Prostate gland (tissue), 2 donors: ENCODE data around the gene ABTB2. TPM values are rescaled to one million over a fixed set of nuclear protein-coding genes. Genes with fewer than 3 reads are reported as not detected.

ENCODE experiments used
- DNase-seq: peaks from one replicate; pipeline ENCODE4 v3.0.0-alpha.2; 2019; ENCODE audit warnings: low spot score
- H3K27ac ChIP-seq, 2 donors: fragments of 200-600 bp; sonication (generic); 2 replicates each; pipeline ENCODE4 v1.5.1; 2017 to 2019
- H3K27me3 ChIP-seq: fragments of 200-600 bp; sonication (generic); replicated peaks from 2 replicates; pipeline ENCODE4 v1.5.1; 2019; ENCODE audit not compliant: insufficient read depth
- H3K36me3 ChIP-seq, 2 donors: fragments of 200-600 bp; sonication (generic); 1 replicate in 1 of 2; 2 replicates in 1 of 2; pipeline versions ENCODE4 v1.5.1 to v1.8.1; 2017 to 2019
- H3K4me1 ChIP-seq: fragments of 200-600 bp; sonication (generic); replicated peaks from 2 replicates; pipeline ENCODE4 v1.5.1; 2019
- H3K4me3 ChIP-seq, 2 donors: fragments of 200-600 bp; sonication (generic); 2 replicates each; pipeline ENCODE4 v1.5.1; 2017 to 2019
- H3K9me3 ChIP-seq: fragments of 200-600 bp; sonication (generic); 2 replicates; pipeline ENCODE4 v1.5.1; 2017
- POLR2A ChIP-seq: fragments of 450-650 bp; IDR thresholded peaks from one replicate; pipeline ENCODE4 v1.6.1; 2016; ENCODE audit warnings: antibody characterized with exemption, mild to moderate bottlenecking
- POLR2AphosphoS5 ChIP-seq: sonication (generic); formaldehyde crosslinking; IDR thresholded peaks from one replicate; pipeline ENCODE4 v1.6.1; 2017; ENCODE audit warnings: antibody characterized with exemption
- WGBS: methylation state at CpG from one replicate; pipeline ENCODE4 v1.1.5; 2018; 5-methylcytosine and 5-hydroxymethylcytosine counted together
- intact Hi-C: fragments of 100-400 bp; cut with DNase I; formaldehyde crosslinking; loops from one replicate; pipeline ENCODE4 v1.14.2; 2022
- total RNA-seq, 2 donors: library from RNA; depleted of rRNA; stranded (reverse); fragments of >200 nt; gene quantifications; one replicate each; pipeline ENCODE4 v1.1.0, GENCODE V29; 2016
- TF ChIP-seq, protein P1 (sequence below), 4 experiments: fragments of 200-600 bp in 2 of 4; fragments of 450-650 bp in 2 of 4; sonication (generic) in 2 of 4; IDR thresholded peaks; 1 replicate in 3 of 4; 2 replicates in 1 of 4; pipeline ENCODE4 v1.5.1; 2016 to 2019; ENCODE audit warnings: antibody characterized with exemption in 4 of 4, mild to moderate bottlenecking in 2 of 4, moderate library complexity in 2 of 4

Gene ABTB2
- total RNA-seq, 2 donors from 2014 or later, result 3.0 to 13.7 TPM

- no peak for DNase-seq
- intact Hi-C loops, result no loop called here
- 40% methylated on average over 4 of the region's 4 CpGs for WGBS
- H3K9me3 ChIP-seq, result no peaks in the 10 kb centered on the region
- H3K36me3 ChIP-seq, result no peaks in the 10 kb centered on the region
- no peak for TF ChIP-seq POLR2A
- TF ChIP-seq POLR2AphosphoS5, result no peak
- TF ChIP-seq, protein P1, sequence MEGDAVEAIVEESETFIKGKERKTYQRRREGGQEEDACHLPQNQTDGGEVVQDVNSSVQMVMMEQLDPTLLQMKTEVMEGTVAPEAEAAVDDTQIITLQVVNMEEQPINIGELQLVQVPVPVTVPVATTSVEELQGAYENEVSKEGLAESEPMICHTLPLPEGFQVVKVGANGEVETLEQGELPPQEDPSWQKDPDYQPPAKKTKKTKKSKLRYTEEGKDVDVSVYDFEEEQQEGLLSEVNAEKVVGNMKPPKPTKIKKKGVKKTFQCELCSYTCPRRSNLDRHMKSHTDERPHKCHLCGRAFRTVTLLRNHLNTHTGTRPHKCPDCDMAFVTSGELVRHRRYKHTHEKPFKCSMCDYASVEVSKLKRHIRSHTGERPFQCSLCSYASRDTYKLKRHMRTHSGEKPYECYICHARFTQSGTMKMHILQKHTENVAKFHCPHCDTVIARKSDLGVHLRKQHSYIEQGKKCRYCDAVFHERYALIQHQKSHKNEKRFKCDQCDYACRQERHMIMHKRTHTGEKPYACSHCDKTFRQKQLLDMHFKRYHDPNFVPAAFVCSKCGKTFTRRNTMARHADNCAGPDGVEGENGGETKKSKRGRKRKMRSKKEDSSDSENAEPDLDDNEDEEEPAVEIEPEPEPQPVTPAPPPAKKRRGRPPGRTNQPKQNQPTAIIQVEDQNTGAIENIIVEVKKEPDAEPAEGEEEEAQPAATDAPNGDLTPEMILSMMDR (IDR thresholded peaks at IDR 0.05), result no peak
- no peaks in the 10 kb centered on the region for H3K4me1 ChIP-seq
- no peaks in the 10 kb centered on the region for H3K27me3 ChIP-seq
- H3K4me3 ChIP-seq, result no peak overlapping the region
- H3K27ac ChIP-seq, result no peak overlapping the region
These were observed 39.4 kb downstream of the ABTB2 start for GRCh38 chr11:34318111-34319037.

DNA sequence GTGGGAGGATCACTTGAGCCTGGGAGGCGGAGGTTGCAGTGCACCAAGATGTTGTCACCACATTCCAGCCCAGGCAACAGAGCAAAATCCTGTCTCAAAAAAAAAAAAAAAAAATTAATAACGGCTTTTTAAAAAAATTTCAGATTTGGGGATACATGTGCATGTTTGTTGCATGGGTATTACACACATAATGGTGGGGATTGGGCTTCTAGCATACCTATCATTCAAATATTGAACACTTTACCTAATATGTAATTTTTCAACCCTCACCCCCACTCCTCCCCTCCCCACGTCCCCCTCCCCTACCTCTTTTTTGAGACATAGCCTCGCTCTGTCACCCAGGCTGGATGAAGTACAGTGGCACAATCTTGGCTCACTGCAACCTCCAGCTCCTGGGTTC lies 40.1 kb downstream of the ABTB2 start:
- H3K4me1 ChIP-seq, result no peaks in the 10 kb centered on the region
- 87% methylated on average over 4 of the region's 4 CpGs for WGBS
- intact Hi-C loops, result no loop called here
- H3K4me3 ChIP-seq, result no peak overlapping the region
- H3K36me3 ChIP-seq, result no peaks in the 10 kb centered on the region
- TF ChIP-seq POLR2A, result no peak
- TF ChIP-seq, protein P1 (IDR thresholded peaks at IDR 0.05), result no peak
- no peak for DNase-seq
- H3K27me3 ChIP-seq, result no peaks in the 10 kb centered on the region
- H3K27ac ChIP-seq, result no peak overlapping the region
- no peaks in the 10 kb centered on the region for H3K9me3 ChIP-seq

DNA sequence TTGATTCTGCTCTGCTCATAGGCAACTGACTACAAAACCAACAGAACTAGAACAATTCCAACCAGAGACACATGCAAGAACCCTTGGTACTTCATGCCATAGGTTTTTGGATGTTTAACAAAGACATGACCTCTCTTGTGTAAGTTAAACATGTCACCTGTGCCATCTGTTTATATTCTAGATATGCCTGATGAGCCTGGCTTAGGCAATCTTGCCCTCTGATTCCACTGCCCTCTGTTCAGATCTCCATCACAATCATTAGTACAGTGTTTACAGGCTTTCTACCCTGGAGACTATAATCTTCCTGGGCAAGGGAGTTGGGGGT lies 40.8 kb downstream of the ABTB2 start:
- intact Hi-C loops, result no loop called here
- Histone ChIP-seq H3K36me3 (no peaks in the 10 kb centered on the region), H3K9me3 (no peaks in the 10 kb centered on the region), H3K27ac (no peak overlapping the region), H3K4me1 (no peaks in the 10 kb centered on the region), H3K4me3 (no peak overlapping the region), H3K27me3 (no peaks in the 10 kb centered on the region)
- no peak for TF ChIP-seq POLR2A
- TF ChIP-seq, protein P1 (IDR thresholded peaks at IDR 0.05), result no peak
- no peak for TF ChIP-seq POLR2AphosphoS5
- DNase-seq, result no peak

DNA sequence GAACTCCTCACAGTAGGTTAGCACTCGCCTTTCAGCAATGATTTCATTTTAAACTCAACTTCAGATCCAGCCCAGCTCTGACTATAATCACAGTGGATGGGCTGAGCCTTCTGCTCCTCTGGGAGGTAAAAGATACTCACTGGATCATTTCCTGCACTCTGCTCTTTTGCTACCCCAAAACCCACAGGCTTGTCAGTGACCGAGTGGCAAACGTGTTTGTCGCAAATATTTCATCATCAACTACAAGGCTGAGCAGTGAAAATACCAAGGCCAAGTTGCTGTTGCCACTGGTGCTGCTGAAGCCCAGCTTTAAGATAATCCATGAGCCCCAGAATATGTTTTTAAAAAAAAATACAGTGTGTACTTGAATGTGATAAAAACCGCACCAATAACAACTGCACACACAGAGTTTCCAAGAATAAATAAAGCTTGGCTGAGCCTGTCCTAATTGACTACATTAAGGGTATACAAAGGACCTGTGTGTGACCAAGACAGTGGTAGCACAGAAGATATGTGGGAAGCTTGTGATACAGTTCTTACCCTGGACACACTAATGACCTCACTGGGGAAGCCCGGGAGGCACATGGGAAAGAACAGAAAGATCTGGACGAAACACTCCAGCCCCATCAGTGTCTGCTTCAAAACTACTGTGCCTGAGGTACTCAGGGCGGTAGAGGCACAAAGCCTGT lies 41.3 kb downstream of the ABTB2 start:
- no peak for DNase-seq
- H3K27ac ChIP-seq, result no peak overlapping the region

More for the DNA sequence above, 41.3 kb downstream of the ABTB2 start:
- TF ChIP-seq, protein P1 (IDR thresholded peaks at IDR 0.05), result no peak
- TF ChIP-seq POLR2A, result no peak
- no peak for TF ChIP-seq POLR2AphosphoS5
- Histone ChIP-seq H3K4me3 (no peak overlapping the region), H3K27me3 (no peaks in the 10 kb centered on the region), H3K36me3 (no peaks in the 10 kb centered on the region), H3K4me1 (no peaks in the 10 kb centered on the region), H3K9me3 (no peaks in the 10 kb centered on the region)
- intact Hi-C loops, result no loop called here
- 66% methylated on average over 8 of the region's 8 CpGs for WGBS
